ENCODE measurements around the gene PTPRN2. TPM values are rescaled to one million over a fixed set of nuclear protein-coding genes. Genes with fewer than 3 reads are reported as not detected.

The PTPRN2 gene
- total RNA-seq, 1 donor from 2014 or later, result 1.8 TPM

DNA sequence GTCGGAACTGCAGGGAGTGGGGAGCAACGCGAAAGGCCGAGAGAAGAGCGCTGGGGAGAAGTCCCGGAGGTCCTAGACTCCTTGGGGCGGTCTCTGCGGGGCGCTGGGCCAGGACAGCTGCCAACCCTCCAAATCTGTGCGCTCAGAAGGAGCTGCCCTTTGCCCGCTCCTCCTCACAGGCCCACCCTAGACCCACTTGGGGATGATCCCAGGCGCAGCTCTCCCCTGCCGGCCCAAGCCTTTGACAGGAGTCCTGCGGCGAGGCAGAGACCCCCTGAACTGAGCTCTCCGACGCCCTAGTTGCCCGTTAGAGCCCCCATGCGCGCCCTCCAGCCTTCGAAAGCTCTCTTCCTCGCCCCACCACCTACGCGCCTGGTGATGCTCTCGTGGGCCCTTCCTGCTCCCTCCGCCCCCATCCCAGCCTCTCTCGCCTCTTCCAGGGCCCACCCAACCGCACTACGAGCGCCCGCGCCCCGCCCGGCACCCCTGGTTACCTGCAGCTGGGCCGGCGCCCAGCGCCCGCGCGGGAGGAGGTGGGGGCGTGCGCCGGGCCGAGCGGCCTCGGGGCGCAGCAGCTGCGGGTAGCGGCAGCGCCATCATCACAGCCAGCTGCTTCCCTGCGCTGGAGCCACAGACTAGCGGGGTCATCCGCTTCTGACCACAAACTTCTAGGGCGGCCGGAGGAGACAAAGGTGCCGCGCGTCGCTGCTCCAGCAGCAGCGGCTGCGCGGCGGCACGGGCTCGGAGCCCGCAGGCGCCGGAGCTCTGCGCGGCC is 897.4 kb downstream of the PTPRN2 start:
- TF ChIP-seq, protein P1, sequence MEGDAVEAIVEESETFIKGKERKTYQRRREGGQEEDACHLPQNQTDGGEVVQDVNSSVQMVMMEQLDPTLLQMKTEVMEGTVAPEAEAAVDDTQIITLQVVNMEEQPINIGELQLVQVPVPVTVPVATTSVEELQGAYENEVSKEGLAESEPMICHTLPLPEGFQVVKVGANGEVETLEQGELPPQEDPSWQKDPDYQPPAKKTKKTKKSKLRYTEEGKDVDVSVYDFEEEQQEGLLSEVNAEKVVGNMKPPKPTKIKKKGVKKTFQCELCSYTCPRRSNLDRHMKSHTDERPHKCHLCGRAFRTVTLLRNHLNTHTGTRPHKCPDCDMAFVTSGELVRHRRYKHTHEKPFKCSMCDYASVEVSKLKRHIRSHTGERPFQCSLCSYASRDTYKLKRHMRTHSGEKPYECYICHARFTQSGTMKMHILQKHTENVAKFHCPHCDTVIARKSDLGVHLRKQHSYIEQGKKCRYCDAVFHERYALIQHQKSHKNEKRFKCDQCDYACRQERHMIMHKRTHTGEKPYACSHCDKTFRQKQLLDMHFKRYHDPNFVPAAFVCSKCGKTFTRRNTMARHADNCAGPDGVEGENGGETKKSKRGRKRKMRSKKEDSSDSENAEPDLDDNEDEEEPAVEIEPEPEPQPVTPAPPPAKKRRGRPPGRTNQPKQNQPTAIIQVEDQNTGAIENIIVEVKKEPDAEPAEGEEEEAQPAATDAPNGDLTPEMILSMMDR (IDR thresholded peaks at IDR 0.05), result no peak
- POLR2A ChIA-PET, result no interaction called here
- Mint-ChIP-seq H3K36me3 (ENCODE audit: low read depth) (no peaks in the 10 kb centered on the region), H3K4me3 (no peak overlapping the region), H3K27me3 (peaks cover 36% of the 10 kb centered on the region), H3K4me1 (peaks cover 7% of the 10 kb centered on the region), H3K9me3 (no peaks in the 10 kb centered on the region), H3K27ac (no peak overlapping the region)
- DNase-seq, result no peak
- intact Hi-C loops (cut with micrococcal nuclease), result no loop called here
- CTCF ChIA-PET, result no interaction called here
- ATAC-seq (ENCODE audit: low read depth), result no peak

DNA sequence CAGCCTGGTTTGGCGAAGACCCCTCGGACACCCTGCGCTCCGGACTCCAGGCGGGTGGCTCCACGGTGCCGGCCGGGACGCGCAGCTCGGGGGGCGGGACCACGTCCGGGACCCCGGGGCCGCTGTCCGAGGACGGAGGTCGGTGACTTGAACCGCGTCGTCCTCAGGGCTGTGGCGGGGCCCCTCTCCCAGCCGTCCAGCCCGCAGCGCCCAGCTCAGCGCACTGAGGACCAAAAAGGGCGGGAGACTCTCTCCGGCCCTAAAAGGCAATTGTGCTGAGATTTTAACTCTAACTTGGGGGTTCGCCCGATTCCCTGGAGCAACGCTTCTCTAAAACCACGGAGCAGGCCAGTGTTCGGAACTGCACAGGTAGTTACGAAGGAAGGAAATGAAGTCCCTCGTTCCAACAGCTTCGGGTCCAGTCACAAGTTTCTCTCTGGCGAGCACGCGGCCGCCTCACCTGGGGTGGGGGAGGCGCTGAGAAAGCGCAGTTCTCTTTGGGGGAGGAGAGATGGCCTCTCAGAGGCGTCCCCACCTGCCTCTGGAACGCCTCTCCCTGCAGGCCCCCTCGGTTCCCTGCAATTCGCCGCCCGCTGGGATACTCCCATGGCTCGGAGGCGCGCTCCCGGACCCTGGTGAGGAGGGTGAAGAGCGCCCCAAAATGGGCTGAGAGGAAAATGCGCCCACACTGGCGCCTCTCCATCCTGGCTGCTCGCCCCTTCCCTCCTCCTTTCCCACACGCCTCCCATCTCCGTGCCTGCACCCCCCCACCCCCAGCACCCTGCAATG is 898.2 kb downstream of the PTPRN2 start:
- no peaks in the 10 kb centered on the region for H3K9me3 Mint-ChIP-seq
- H3K27me3 Mint-ChIP-seq, result peaks cover 36% of the 10 kb centered on the region
- H3K36me3 Mint-ChIP-seq (ENCODE audit: low read depth), result no peaks in the 10 kb centered on the region
- ChIA-PET CTCF (no interaction called here), POLR2A (no interaction called here)
- intact Hi-C loops (cut with micrococcal nuclease), result loop anchor here (10.0 kb wide), 1 partner anchor 685 kb away; no protein-coding TSS in a partner anchor
- peaks cover 7% of the 10 kb centered on the region for H3K4me1 Mint-ChIP-seq
- H3K27ac Mint-ChIP-seq, result no peak overlapping the region
- no peak overlapping the region for H3K4me3 Mint-ChIP-seq
- ATAC-seq (ENCODE audit: low read depth) (no peak), DNase-seq (no peak)
- TF ChIP-seq, protein P1 (IDR thresholded peaks at IDR 0.05), result no peak

DNA sequence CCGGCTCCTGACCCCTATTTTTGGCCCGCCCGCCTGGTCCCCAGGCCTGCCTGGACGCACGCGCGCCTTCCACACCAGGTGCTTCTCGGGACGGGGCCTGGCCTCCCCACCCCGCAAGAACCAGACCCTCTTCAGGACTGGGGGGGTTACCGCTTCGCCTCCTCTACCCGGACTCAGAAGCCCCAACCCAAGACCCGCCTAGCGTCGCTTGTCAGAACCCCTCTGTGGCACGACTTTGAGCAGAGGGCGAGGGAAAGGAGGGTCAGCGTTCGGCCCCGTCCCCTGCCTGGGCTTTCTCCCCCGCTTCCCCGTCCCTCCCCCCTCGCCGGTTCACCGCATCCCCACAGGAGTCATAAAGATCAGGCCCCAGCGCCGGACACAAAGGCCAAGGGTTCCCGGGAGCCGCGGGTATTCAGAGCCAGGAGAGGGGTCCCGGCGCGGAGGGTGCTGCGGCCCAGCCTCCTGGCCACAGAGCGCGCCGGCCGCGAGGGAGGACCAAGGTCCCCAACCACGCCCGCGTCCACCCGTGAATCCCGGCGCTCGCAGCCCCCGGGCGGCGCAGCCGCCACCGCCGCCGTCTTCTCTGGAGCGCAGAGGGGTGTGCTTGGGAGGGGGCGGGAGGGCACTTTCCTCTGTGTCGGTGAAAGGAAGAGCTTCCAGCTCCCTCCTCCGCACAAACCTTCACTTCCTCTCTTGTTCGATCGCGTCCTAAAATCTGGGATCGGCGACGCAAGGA is 898.9 kb downstream of the PTPRN2 start:
- no peaks in the 10 kb centered on the region for H3K36me3 Mint-ChIP-seq (ENCODE audit: low read depth)
- TF ChIP-seq, protein P1 (IDR thresholded peaks at IDR 0.05), result no peak
- peaks cover 37% of the 10 kb centered on the region for H3K27me3 Mint-ChIP-seq
- no peak for DNase-seq
- no peak for ATAC-seq (ENCODE audit: low read depth)
- H3K4me3 Mint-ChIP-seq, result no peak overlapping the region
- ChIA-PET CTCF (no interaction called here), POLR2A (no interaction called here)
- no peak overlapping the region for H3K27ac Mint-ChIP-seq
- no peaks in the 10 kb centered on the region for H3K9me3 Mint-ChIP-seq
- intact Hi-C loops (cut with micrococcal nuclease), result loop anchor here (10.0 kb wide), 1 partner anchor 684 kb away; no protein-coding TSS in a partner anchor
- H3K4me1 Mint-ChIP-seq, result peaks cover 7% of the 10 kb centered on the region

DNA sequence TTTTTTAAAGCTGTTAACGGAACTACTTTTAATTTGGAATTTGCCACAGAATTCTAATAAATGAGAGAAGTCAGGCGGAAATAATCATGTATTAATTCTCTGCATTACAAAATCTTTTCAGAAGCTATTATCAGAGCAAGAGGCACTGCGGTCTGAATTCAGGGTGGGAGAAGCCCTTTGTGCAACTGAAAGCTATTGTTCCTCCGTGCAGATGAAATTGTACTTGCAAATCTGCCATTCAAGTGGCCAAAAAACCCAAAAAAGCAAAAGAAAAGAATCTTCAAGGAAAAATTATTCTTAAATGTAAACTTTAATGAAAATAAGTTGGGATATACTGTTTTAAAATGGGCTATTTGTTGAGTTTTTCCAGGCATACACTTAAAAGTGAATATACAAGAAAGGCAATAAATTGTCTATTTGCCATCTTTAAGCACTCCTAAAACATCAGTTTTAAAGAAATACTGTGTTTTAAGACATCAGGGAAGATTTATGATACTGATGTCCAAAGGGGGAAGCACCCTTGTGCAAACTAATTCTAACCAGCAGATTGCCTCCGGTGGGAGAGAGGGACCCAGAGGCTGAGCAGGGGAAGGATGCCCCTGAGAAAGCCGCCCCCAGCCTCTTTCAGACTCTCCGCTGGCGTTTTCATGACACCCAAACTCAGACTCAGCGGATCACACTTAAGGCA is 899.6 kb downstream of the PTPRN2 start:
- H3K27me3 Mint-ChIP-seq, result peaks cover 43% of the 10 kb centered on the region
- ChIA-PET CTCF (interaction anchor here (0.7 kb wide), 1 partner anchor 209 kb away, joined by 3 read pairs; no protein-coding TSS in a partner anchor), POLR2A (no interaction called here)
- no peaks in the 10 kb centered on the region for H3K36me3 Mint-ChIP-seq (ENCODE audit: low read depth)
- H3K4me3 Mint-ChIP-seq, result no peak overlapping the region
- ATAC-seq (ENCODE audit: low read depth) (no peak), DNase-seq (no peak)
- intact Hi-C loops (cut with micrococcal nuclease), result loop anchor here (10.0 kb wide), 1 partner anchor 683 kb away; no protein-coding TSS in a partner anchor
- H3K27ac Mint-ChIP-seq, result no peak overlapping the region
- no peaks in the 10 kb centered on the region for H3K9me3 Mint-ChIP-seq
- peaks cover 7% of the 10 kb centered on the region for H3K4me1 Mint-ChIP-seq
- TF ChIP-seq, protein P1 (IDR thresholded peaks at IDR 0.05), result no peak
